ENCODE data around the gene GNAS.
"Not testable (repeated sequence)": the region's sequence is repeated elsewhere in the genome, so short reads cannot be mapped to it uniquely, and the experiment has no call there.

GNAS gene

GRCh38 chr20:58852543-58853271 is at the start of gene GNAS:
Gene GNAS, plus strand, starts transcription at chr20:58852716.
- DNase-seq, result no peak

GRCh38 chr20:58803533-58803932 is 49.0 kb upstream of the GNAS start:
- DNase-seq, result no peak

- DNase-seq, result no peak
These were observed 44.7 kb upstream of the GNAS start for GRCh38 chr20:58807801-58808200.

- no peak for DNase-seq
These were observed 44.1 kb upstream of the GNAS start for GRCh38 chr20:58808271-58809046.

GRCh38 chr20:58810116-58810878 is 42.2 kb upstream of the GNAS start:
- no peak for DNase-seq

- no peak for DNase-seq
These were observed 41.7 kb upstream of the GNAS start for GRCh38 chr20:58810879-58811250.

GRCh38 chr20:58811334-58811733 is 41.2 kb upstream of the GNAS start:
- no peak for DNase-seq

- DNase-seq, result no peak
These were observed 39.1 kb upstream of the GNAS start for GRCh38 chr20:58813369-58813768.

- no peak for DNase-seq
These were observed 37.1 kb upstream of the GNAS start for GRCh38 chr20:58815448-58815847.

GRCh38 chr20:58816051-58816450 is 36.5 kb upstream of the GNAS start:
- DNase-seq, result no peak

- DNase-seq, result no peak
These were observed 35.4 kb upstream of the GNAS start for GRCh38 chr20:58816957-58817651.

GRCh38 chr20:58817748-58818147 is 34.8 kb upstream of the GNAS start:
- no peak for DNase-seq

- no peak for DNase-seq
These were observed 33.8 kb upstream of the GNAS start for GRCh38 chr20:58818586-58819285.

- no peak for DNase-seq
These were observed 32.6 kb upstream of the GNAS start for GRCh38 chr20:58819921-58820320.

- not testable (repeated sequence) for DNase-seq
These were observed 32.0 kb upstream of the GNAS start for GRCh38 chr20:58820515-58820914.

GRCh38 chr20:58822149-58822548 is 30.4 kb upstream of the GNAS start:
- no peak for DNase-seq

GRCh38 chr20:58822748-58823730 is 29.5 kb upstream of the GNAS start:
- no peak for DNase-seq

GRCh38 chr20:58824843-58825242 is 27.7 kb upstream of the GNAS start:
- DNase-seq, result no peak

GRCh38 chr20:58825450-58825849 is 27.1 kb upstream of the GNAS start:
- DNase-seq, result no peak

- no peak for DNase-seq
These were observed 26.2 kb upstream of the GNAS start for GRCh38 chr20:58826271-58826670.

- DNase-seq, result no peak
These were observed 24.4 kb upstream of the GNAS start for GRCh38 chr20:58828136-58828535.
